HG02571 (cell line): ENCODE data around the gene LY6G6D.
A peak's percentile ranks its signal among the peaks of the same experiment; 100 is the strongest.
"Not testable (repeated sequence)": the region's sequence is repeated elsewhere in the genome, so short reads cannot be mapped to it uniquely, and the experiment has no call there.

ENCODE experiments used
- ATAC-seq: cut with Tn5 transposase; IDR thresholded peaks from one replicate; pipeline ENCODE4 v1.9.1; 2021; ENCODE audit warnings: mild to moderate bottlenecking, moderate library complexity; ENCODE audit not compliant: unreplicated experiment

The LY6G6D gene

DNA sequence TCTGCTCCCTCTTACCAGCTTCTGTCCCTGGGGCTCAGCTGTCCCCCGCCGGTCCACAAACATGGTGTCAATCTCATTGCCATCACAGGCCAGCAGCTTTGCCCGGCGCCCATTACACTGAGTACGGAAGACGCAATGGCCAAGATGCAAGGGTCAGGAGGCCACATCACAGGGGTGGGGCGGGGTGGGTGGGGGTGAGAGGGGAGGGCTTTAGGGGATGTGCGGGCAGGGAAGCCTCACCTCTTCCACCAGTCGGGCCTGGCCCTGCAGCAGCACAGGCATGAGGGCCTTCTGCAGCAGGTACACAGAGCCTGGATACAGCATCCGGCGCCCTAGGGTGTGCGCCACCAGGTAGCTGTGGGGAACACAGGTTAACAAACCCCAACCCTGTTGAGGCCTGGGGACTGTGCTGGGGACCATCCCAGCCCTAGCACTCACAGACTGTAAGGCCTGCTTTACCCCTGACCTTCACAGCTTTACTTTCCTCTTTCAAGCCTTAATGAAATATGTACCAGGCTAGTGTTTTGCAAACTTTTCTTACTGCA lies 23.5 kb upstream of the LY6G6D start:
- ATAC-seq: no peak

GRCh38 chr6:31692353-31692752 lies 22.8 kb upstream of the LY6G6D start:
- no peak for ATAC-seq

DNA sequence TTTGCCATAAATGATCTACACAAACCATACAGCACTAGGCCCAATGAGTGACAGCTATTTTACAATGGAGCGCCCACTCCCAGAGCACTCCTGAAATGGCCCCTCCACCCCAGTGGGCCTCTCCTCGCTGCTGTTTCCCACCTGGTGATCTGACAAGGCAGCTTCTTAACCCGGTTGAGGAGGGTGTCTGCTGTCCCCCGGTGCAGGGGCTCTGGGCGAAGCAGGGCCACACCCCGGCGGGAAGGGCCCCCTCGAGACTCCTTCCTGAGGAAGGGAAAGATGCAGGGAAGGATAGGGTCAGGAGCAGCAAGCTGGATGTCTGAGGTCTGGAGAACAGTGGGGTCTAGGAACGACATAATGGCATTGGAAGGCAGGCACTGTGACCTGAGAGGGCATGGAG lies 22.3 kb upstream of the LY6G6D start:
- ATAC-seq: no peak

GRCh38 chr6:31693535-31693934 lies 21.6 kb upstream of the LY6G6D start:
- no peak for ATAC-seq

GRCh38 chr6:31697555-31697954 lies 17.6 kb upstream of the LY6G6D start:
- ATAC-seq: no peak

DNA sequence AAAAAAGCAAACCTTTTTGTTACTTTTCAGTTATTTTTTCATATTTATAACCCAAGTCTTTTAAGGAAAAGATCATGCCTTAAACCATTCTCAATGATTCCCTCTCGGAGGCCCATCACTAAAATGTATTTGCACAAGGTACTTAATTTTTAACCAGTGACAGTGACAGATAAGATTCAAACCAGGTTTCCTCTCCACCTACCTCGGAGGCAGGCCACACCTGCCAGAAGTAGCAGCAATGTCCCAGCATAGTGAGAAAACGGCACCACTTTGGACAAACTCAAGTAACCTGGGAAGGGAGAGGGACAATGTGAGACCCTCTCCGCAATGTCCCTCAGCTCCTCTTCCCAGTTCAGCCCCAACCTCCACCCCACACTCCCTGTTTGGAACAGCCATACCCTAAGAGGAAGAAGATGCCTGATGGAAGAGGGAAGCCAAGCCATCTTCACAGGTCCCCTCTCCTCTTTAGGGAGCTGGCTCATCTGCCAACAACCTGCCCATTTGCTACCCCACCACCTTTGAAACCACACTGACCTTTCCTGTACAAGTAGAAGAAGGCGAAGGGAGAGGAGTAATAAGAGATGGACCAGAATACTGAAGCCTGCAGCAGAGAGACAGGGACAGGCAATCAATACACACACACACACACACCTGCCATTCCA lies 14.3 kb upstream of the LY6G6D start:
- no peak for ATAC-seq

GRCh38 chr6:31701666-31702404 lies 13.3 kb upstream of the LY6G6D start:
- no peak for ATAC-seq

DNA sequence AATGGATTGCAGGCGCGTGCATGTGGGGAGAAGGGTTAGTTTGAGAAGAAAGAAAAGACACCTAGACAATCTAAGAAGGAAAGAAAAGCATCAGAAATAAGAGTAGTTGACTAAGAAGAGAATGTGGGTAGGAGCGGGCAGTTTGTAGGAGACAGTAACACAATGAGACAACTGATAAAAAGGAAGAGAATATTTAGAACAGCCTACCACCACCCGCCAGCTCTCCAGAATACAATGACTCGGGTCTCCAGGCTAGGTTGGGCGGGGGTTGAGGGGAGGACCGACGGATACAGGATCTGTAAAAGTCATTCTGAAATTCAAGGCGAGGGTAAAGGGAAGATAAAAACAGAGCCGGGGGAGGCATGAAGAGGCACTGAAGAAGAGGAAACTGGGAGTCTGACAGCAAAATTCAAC lies 12.7 kb upstream of the LY6G6D start:
- no peak for ATAC-seq

- ATAC-seq: peak; percentile 77
Measured at GRCh38 chr6:31702819-31703716, 12.1 kb upstream of the LY6G6D start, which contains the start of gene ABHD16A. ABHD16A (minus strand) TSS chr6:31703324; CDS start chr6:31703281, 43 bp downstream.

- ATAC-seq: no peak
Measured at GRCh38 chr6:31705931-31706330, 9.2 kb upstream of the LY6G6D start.

DNA sequence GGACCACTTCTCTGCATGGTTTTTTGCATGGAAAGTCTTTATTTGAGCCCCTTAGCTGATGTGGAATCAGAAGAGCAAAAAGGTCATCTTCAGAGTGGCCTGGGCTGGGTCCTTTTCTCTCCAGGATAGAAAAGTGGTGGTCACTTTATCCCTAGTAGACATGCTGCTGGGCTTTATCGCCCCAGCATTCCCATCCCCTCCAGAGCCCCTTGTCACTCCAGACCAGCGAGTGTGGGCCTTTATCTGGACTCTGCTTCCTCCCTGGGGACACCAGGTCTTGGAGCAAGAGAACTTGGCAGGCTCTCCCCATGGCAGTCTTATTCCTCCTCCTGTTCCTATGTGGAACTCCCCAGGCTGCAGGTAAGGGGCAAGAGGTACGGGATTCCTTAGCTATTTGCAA lies 8.5 kb upstream of the LY6G6D start, which contains the start of gene LY6G6F:
LY6G6F (plus strand) TSS at position 268 of the 400 bp plus-strand sequence; CDS start at position 309, 41 bp downstream.
- ATAC-seq: no peak

- no peak for ATAC-seq
Measured at GRCh38 chr6:31707701-31708100, 7.4 kb upstream of the LY6G6D start.

DNA sequence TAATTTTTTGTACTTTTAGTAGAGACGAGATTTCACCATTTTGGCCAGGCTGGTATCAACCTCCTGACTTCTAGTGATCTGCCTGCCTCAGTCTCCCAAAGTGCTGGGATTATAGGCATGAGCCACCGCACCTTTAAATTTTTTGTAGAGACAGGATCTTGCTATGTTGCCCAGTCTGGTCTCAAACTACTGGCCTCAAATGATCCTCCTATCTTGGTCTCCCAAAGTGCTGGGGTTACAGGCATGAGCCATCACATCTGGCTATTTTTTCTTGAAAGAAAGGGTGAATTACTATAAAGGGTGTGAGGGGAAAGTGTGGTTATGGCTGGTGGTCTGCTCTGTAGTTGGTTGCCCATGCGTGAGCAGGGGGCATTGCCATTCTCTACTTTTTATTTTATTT lies 6.9 kb upstream of the LY6G6D start:
- ATAC-seq: no peak

- ATAC-seq: not testable (repeated sequence)
Measured at GRCh38 chr6:31709157-31709556, 6.0 kb upstream of the LY6G6D start.

- ATAC-seq: no peak
Measured at GRCh38 chr6:31710523-31711219, 4.5 kb upstream of the LY6G6D start.

- no peak for ATAC-seq
Measured at GRCh38 chr6:31711233-31711632, 3.9 kb upstream of the LY6G6D start.

GRCh38 chr6:31712296-31712695 lies 2.9 kb upstream of the LY6G6D start:
- no peak for ATAC-seq

DNA sequence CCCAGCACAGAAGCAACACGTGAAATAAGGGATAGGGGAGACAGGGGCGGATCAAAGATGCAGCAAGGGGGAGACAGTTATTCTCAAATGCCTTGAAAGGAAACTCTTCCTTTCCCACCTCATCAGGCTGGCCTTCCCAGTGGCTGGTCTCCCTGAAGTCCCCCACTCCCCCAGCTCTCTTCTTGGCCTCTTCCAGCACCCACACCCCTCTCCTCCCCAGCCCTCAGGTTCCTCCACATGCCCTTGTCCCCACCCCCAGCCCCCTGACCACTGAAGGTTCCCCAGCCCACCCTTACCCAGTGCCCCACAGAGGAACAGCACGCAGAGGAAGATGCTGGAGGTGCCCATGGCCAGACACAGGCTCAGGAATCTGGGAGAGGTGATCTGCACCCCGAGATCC lies 1.7 kb upstream of the LY6G6D start:
- ATAC-seq: no peak

- no peak for ATAC-seq
Measured at GRCh38 chr6:31713991-31714684, 1.0 kb upstream of the LY6G6D start.
